ENCODE results near the gene TAS2R38.

The TAS2R38 gene

GRCh38 chr7:141973673-141974072 is at the start of gene TAS2R38:
Gene TAS2R38, minus strand, starts transcription at chr7:141973773. Its CDS starts 84 bp downstream, at chr7:141973689.
- TF ChIP-seq GATA3 (IDR thresholded peaks at IDR 0.05; ENCODE audit: low read depth, low read length) (no peak), GATA2 (IDR thresholded peaks at IDR 0.05; ENCODE audit: low read depth, low read length) (no peak)

GRCh38 chr7:142018154-142018553 is 44.6 kb upstream of the TAS2R38 start:
- no peak for TF ChIP-seq GATA3 (IDR thresholded peaks at IDR 0.05; ENCODE audit: low read depth, low read length)
- no peak for TF ChIP-seq GATA2 (IDR thresholded peaks at IDR 0.05; ENCODE audit: low read depth, low read length)

DNA sequence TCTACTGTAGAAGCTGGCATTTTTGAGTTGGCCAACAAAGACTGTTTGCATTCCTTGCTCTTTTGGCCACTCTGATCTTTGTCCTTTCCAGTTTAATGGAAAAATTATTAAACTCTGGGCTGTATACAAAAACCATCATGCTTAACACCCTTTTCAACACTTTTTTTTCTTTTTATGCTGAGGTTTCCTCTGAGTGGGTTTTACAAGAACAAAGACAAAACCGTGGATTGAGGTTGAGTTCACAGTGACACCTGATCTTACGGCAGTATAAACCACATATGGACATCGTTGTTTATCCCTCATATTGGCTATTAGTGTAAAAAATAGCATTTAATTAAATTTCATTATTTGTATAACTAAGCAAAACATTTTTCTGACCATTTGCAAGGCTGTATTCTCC is 43.9 kb upstream of the TAS2R38 start:
- no peak for TF ChIP-seq GATA3 (IDR thresholded peaks at IDR 0.05; ENCODE audit: low read depth, low read length)
- TF ChIP-seq GATA2 (IDR thresholded peaks at IDR 0.05; ENCODE audit: low read depth, low read length), result no peak

GRCh38 chr7:142012825-142013511 is 39.4 kb upstream of the TAS2R38 start:
- TF ChIP-seq GATA2 (IDR thresholded peaks at IDR 0.05; ENCODE audit: low read depth, low read length), result no peak
- TF ChIP-seq GATA3 (IDR thresholded peaks at IDR 0.05; ENCODE audit: low read depth, low read length), result no peak

DNA sequence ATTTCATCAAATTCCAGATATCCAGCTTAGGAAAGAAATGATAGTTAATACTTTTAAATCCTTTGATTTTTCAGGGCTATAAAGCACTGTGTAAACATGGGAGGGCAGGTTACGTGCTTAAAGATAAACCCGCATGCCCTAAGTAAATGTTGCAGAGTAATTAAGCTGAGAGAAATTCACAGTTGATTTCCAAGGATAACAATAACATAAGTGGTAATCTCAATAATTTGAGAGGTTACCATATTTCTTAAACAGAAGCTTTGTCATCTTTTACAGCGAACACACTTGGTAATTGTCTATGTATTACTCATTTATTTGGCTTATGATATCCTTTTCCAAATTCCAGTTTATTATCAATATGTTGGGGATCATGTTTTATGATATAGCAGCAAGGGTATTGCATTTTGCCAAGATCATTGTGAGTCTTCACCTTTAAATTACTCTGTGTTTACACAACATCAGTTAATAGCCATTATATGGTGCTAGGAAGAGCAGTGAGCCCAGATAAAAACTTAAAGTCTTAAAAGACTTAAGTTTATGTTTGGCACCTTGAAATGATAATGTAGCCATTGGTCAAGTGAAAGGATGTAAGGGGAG is 37.5 kb upstream of the TAS2R38 start:
- TF ChIP-seq GATA2 (IDR thresholded peaks at IDR 0.05; ENCODE audit: low read depth, low read length) (no peak), GATA3 (IDR thresholded peaks at IDR 0.05; ENCODE audit: low read depth, low read length) (no peak)

DNA sequence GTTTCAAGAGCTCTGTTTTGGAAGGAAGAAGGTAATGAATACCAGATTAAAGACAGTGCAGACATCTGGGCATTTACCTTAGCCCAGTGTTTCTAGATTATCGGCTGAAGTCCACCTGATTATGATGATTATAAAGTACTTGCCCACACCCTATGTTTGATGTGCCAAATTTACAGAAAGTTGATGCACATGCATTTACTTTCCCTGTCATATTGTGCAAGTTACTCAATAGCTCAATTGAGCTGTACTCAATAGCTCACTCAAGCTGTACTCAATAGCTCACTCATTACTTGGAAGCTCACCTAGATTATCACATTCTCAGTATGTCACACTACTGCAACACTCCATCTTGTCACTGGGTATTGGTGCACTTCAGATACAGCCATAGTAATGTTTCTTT is 35.6 kb upstream of the TAS2R38 start:
- TF ChIP-seq GATA2 (IDR thresholded peaks at IDR 0.05; ENCODE audit: low read depth, low read length), result no peak
- TF ChIP-seq GATA3 (IDR thresholded peaks at IDR 0.05; ENCODE audit: low read depth, low read length), result no peak

GRCh38 chr7:142006577-142006976 is 33.0 kb upstream of the TAS2R38 start:
- TF ChIP-seq GATA3 (IDR thresholded peaks at IDR 0.05; ENCODE audit: low read depth, low read length), result no peak
- TF ChIP-seq GATA2 (IDR thresholded peaks at IDR 0.05; ENCODE audit: low read depth, low read length), result no peak

DNA sequence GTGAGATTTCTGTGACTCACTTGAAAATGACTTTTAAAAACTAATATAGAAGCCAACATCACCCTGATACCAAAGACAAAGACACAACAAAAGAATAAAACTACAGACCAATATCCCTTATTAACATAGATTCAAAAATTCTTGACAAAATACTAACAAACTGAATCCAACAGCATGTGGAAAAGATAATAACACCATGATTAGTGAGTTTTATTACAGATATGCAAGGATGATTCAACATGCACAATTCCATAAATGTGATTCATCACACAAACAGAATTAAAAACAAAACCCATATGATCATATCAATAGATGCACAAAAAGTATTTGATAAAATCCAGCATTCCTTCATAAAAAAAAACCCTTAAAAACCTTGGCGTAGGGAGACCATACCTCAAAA is 28.6 kb upstream of the TAS2R38 start:
- TF ChIP-seq GATA2 (IDR thresholded peaks at IDR 0.05; ENCODE audit: low read depth, low read length) (no peak), GATA3 (IDR thresholded peaks at IDR 0.05; ENCODE audit: low read depth, low read length) (no peak)

GRCh38 chr7:142001163-142001874 is 27.7 kb upstream of the TAS2R38 start:
- no peak for TF ChIP-seq GATA3 (IDR thresholded peaks at IDR 0.05; ENCODE audit: low read depth, low read length)
- TF ChIP-seq GATA2 (IDR thresholded peaks at IDR 0.05; ENCODE audit: low read depth, low read length), result no peak

DNA sequence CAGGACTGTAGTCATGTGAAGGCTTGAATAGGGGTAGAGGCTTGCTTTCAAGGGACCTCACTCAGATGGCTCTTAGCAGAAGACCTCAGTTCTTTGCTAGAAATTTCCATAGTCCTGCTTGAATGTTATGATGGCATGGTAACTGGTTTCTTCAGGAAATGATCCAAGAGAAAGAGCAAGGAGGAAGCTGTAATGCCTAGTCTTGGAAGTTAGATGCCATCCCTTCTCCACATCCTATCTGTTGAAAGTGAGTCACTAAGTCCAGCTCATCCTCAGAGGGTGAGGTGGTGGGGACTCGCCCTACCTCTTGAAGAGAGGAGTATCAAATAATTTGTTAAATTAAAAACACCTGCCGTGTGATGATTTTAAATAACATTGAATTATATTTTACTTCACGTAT is 26.7 kb upstream of the TAS2R38 start:
- TF ChIP-seq GATA3 (IDR thresholded peaks at IDR 0.05; ENCODE audit: low read depth, low read length) (no peak), GATA2 (IDR thresholded peaks at IDR 0.05; ENCODE audit: low read depth, low read length) (no peak)

- TF ChIP-seq GATA3 (IDR thresholded peaks at IDR 0.05; ENCODE audit: low read depth, low read length) (no peak), GATA2 (IDR thresholded peaks at IDR 0.05; ENCODE audit: low read depth, low read length) (no peak)
These were observed 25.6 kb upstream of the TAS2R38 start for GRCh38 chr7:141999058-141999623.

DNA sequence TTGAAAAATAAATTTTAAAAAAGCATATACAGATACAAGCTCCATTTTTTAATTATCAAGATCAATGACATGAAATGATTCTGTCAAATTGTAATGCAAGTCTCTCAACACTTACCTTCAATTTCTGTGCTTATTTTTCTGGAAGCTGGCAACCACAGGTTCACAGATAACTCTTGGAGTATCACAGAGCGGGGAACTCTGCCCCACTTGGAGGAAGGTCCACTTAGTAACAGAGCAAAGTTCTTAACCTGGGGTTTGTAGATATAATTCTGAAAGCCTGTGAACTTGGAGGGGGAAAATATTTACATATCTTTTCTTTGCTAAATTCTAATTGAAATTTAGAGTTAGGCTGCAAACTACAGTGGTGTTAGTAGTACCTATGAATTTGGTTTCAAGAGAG is 19.8 kb upstream of the TAS2R38 start:
- TF ChIP-seq GATA3 (IDR thresholded peaks at IDR 0.05; ENCODE audit: low read depth, low read length) (no peak), GATA2 (IDR thresholded peaks at IDR 0.05; ENCODE audit: low read depth, low read length) (no peak)

- TF ChIP-seq GATA2 (IDR thresholded peaks at IDR 0.05; ENCODE audit: low read depth, low read length) (no peak), GATA3 (IDR thresholded peaks at IDR 0.05; ENCODE audit: low read depth, low read length) (no peak)
These were observed 19.1 kb upstream of the TAS2R38 start for GRCh38 chr7:141992688-141993087.

DNA sequence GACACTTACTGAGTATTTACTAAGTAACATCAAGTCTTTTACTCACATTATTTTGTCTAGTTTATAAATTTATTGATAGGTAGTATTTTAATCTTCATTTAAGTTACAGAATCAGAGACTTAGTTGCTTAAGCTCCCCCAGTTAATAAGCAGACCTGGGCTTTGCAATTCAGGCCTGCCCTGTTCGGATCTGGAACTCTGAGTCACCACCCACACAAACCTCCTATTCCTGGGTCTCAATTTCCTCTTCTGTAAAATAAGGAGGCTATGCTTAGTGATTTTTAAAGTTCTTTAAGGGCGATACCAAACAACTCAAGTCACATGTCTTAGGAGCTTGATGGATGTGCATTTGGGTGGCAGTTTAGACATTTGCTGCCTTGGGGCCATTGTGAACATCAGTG is 18.6 kb upstream of the TAS2R38 start:
- TF ChIP-seq GATA2 (IDR thresholded peaks at IDR 0.05; ENCODE audit: low read depth, low read length) (no peak), GATA3 (IDR thresholded peaks at IDR 0.05; ENCODE audit: low read depth, low read length) (no peak)

All from SH-SY5Y (cell line).